ENCODE data around the gene HNRNPK. TPM values are rescaled to one million over a fixed set of nuclear protein-coding genes. Genes with fewer than 3 reads are reported as not detected.

Gene HNRNPK
- total RNA-seq, 1 donor: 407 TPM

- DNase-seq (ENCODE audit: low read depth in 2 of 3, low spot score in 2 of 3): no peak
Observed at GRCh38 chr9:83936523-83936922, 43.5 kb downstream of the HNRNPK start.

- DNase-seq (ENCODE audit: low read depth in 2 of 3, low spot score in 2 of 3): no peak
Observed at GRCh38 chr9:83935276-83935935, 44.6 kb downstream of the HNRNPK start.

- DNase-seq (ENCODE audit: low read depth in 2 of 3, low spot score in 2 of 3): peak in 1 of 3 donors; percentile 15
Observed at GRCh38 chr9:83934569-83935275, 45.3 kb downstream of the HNRNPK start.

- no peak for DNase-seq (ENCODE audit: low read depth in 2 of 3, low spot score in 2 of 3)
Observed at GRCh38 chr9:83933790-83934189, 46.2 kb downstream of the HNRNPK start.

GRCh38 chr9:83932851-83933250 is 47.2 kb downstream of the HNRNPK start:
- no peak for DNase-seq (ENCODE audit: low read depth in 2 of 3, low spot score in 2 of 3)

GRCh38 chr9:83932011-83932410 is 48.0 kb downstream of the HNRNPK start:
- DNase-seq (ENCODE audit: low read depth in 2 of 3, low spot score in 2 of 3): peak in 1 of 3 donors; percentile 11

- no peak for DNase-seq (ENCODE audit: low read depth in 2 of 3, low spot score in 2 of 3)
Observed at GRCh38 chr9:83930881-83931280, 49.1 kb downstream of the HNRNPK start.

GRCh38 chr9:83927591-83927990 is 52.4 kb downstream of the HNRNPK start:
- DNase-seq (ENCODE audit: low read depth in 2 of 3, low spot score in 2 of 3): no peak

- DNase-seq (ENCODE audit: low read depth in 2 of 3, low spot score in 2 of 3): peak; percentile 76 to 97 (median 96)
Observed at GRCh38 chr9:83920927-83921707, 58.9 kb downstream of the HNRNPK start, which contains the start of gene KIF27. Gene KIF27 (minus strand): TSS chr9:83921432. CDS start chr9:83915591, 5,841 bp downstream.

GRCh38 chr9:83920469-83920926 is 59.5 kb downstream of the HNRNPK start:
- DNase-seq (ENCODE audit: low read depth in 2 of 3, low spot score in 2 of 3): peak in 1 of 3 donors; percentile 39

- DNase-seq (ENCODE audit: low read depth in 2 of 3, low spot score in 2 of 3): no peak
Observed at GRCh38 chr9:83919111-83919510, 60.9 kb downstream of the HNRNPK start.

Small RNA genes within 50 kb of the gene (small RNA-seq; reads per million reads assigned to genes)
- gene RF00019: not detected

Other genes with a start within 250 kb of the HNRNPK start
- gene GKAP1, start 162.4 kb downstream of the HNRNPK start, total RNA-seq: 1.9 TPM
- 2.7 TPM for gene KIF27, start 58.8 kb downstream of the HNRNPK start, total RNA-seq
- gene RMI1, start 590 bp upstream of the HNRNPK start, total RNA-seq: 3.8 TPM